HG02642 (cell line): ENCODE measurements around the gene DNER.

Experiments used
- ATAC-seq: cut with Tn5 transposase; IDR thresholded peaks from one replicate; pipeline ENCODE4 v1.9.1; 2021; ENCODE audit warnings: mild to moderate bottlenecking; ENCODE audit not compliant: unreplicated experiment, poor library complexity

Gene DNER

GRCh38 chr2:229453230-229453629 lies 261.1 kb downstream of the DNER start:
- no peak for ATAC-seq

DNA sequence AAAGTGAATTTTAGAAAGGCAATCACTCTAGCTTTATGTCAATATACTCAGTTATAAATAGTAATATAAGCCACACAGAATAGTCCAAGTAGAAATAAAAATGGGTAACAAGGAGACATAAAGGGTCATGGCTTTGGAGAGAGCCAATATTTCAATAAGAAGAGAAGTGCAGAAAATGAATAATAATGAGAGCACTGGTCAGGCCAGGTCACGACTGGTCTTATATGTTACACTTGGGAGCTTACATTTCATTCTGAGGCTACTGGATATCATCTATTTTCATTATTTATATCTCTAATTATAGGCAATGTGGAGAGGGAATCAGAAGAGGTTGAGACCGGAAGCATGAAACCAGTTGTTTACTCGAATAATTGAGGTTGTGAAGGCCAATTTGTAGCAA lies 262.5 kb downstream of the DNER start:
- no peak for ATAC-seq

- no peak for ATAC-seq
Observed at GRCh38 chr2:229447227-229447626, 267.1 kb downstream of the DNER start.

GRCh38 chr2:229446350-229446749 lies 268.0 kb downstream of the DNER start:
- no peak for ATAC-seq

GRCh38 chr2:229445501-229446211 lies 268.7 kb downstream of the DNER start:
- ATAC-seq = no peak

- no peak for ATAC-seq
Observed at GRCh38 chr2:229445019-229445418, 269.3 kb downstream of the DNER start.

GRCh38 chr2:229443546-229444268 lies 270.6 kb downstream of the DNER start:
- no peak for ATAC-seq

DNA sequence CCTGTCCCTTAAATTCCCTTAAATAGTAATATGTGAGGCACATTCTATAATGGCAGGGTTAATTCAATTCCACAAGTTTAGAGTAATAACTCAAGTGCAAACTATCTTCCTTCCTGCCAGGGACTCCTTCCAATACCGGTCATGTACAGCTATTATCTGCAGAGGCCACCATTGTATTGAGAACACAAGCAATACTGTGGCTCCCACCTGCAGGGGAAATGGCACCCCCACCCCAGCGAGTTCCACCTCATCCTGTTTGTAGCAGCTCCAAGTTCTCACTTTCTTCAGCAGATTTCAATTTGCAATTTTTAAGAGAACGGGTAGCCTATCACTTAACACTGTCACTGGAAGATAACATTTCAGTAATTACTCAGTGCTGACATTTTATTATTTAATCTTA lies 271.2 kb downstream of the DNER start:
- ATAC-seq = no peak

DNA sequence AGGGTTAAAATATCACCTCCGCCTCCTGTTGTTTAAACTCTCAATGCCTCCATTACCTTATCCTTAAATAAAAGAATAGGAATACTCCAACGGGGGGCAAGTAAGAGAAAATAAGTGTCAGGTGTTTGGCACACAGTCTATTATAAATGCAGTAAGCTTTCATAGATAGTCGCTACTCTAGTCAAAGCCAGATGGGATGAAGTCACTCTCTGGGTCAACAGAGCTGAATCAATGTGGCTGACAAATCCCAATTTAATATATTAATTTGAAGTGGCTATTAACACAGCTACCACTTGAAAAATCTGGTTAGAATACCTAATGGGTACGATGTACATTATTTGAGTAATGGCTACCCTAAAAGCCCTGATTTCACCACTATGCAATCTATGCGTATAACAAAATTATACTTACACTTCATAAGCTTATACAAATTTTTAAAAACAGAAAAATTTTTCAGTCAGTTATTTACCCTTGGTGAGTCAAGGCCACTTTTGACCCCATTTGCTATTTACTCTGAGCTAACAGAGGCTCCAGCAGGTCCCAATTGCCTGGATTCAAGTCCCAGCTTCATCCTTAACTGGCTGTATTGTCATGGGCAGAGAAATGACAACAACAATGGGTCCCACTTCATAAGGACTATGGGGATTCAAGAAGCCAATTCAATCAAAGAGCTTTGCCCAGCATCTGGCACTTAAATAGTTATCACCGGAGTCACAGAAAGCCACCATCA lies 275.8 kb downstream of the DNER start:
- no peak for ATAC-seq

DNA sequence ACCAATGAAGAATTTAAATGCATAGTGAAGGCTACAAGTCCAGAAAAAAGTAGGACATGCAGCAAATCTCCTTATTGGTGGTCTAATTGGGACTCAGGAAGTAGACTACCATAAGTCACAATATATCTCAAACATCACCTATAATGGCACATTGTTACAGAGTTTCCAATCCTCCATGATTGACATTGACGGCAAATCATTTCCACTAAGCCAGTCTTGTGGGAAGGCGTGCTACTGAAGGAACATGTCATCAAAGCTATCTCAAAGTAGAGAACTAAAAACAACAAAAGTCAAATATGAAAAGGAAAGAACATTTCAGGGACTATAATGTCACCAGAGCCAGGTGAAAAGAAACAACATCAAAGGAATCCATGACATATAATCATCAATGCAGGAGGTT lies 276.9 kb downstream of the DNER start:
- ATAC-seq = no peak

GRCh38 chr2:229434187-229434586 lies 280.2 kb downstream of the DNER start:
- no peak for ATAC-seq

DNA sequence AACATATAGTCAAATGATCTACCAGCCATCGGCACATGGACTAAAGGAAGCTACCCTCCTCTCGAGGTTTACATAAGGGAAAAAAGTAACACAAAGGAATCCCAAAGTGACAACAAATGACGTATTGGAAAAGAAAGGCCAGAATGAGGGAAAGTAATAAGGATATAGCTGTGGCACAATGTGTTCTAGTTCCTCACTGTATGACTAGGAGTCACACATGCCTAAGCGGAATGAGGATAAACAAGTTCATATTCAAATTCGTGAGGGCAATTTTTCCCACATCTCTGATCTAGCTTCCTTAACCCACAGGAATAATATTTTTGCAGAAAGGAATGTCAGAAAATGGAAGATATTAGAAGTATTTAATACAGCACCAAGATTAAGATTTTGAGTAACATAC lies 281.0 kb downstream of the DNER start:
- ATAC-seq = no peak

- ATAC-seq = no peak
Observed at GRCh38 chr2:229431327-229431954, 282.9 kb downstream of the DNER start.

GRCh38 chr2:229429589-229429988 lies 284.8 kb downstream of the DNER start:
- no peak for ATAC-seq

DNA sequence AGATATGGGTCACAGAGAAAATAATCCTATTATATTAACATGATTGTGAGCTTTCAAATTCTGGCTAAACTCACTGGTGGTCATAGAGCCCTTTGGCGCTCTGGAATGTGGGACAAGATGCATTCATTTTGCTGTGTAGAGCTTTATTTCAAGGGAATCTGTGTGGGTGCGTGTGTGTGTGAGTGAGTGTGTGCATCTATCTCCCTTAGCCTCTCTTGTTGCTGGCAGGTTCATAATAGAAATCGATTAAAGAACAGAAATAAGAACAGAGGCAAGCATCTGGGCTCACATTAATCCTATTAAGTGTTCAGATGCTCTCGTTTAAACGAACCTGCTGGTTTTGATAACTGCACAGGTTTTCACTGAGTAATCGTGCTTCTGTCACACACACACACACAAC lies 287.9 kb downstream of the DNER start:
- ATAC-seq = no peak

- ATAC-seq = no peak
Observed at GRCh38 chr2:229425598-229425997, 288.8 kb downstream of the DNER start.

- no peak for ATAC-seq
Observed at GRCh38 chr2:229422063-229422462, 292.3 kb downstream of the DNER start.

DNA sequence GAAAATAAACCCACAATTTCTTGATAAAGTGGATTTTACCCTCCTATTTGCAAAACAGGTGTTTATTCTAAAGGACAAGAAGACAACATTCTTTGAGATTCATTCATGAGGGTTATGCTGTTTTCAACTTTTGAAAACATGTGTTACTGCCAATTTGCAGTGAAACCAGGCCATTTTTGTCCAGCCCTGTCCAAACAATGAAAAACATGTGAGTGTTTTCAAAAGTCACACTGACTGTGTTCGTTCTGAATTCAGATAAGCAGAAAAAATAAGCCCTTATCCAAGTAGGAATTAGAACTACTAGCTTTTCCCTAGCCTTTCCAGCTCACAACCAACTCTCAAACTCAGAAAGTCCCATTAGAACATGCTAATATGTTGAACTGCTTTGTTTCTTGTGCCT lies 295.2 kb downstream of the DNER start:
- ATAC-seq = no peak

DNA sequence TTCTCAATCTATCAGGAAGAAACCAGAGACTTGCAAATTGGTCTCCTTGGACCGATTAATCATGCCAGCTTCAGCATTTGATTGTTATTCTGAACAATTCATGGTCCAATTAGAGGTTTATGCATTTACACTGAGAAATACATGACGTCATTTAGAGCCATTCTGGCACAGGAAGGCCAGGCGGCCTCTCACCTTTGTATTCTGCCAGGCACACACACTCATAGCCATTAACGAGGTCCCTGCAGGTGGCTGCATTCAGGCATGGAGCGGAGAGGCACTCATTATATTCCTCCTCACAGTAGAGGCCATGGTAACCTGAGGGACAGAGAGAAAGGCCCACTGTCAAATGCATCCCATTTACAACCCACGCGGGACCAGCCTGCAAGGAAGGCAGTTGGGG lies 296.4 kb downstream of the DNER start:
- no peak for ATAC-seq

DNA sequence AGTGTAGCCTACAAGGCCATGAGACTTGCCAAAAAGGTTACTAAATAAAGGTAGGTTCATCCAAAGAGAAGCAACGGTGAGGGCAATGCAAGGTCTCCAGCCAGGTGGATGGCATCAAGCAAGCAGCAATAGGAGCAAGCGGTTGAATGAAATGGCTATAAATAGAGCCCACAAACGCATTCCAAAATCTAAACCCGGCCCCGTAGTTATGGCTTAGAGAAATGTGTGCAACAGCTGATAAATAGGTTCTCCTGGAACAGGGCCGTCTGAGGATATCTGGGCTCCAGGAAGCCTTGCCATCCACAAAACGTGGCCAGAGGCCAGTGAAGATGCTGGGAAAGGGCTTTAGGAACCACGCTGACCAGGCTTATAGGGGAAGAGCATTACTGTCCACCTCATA lies 297.2 kb downstream of the DNER start:
- ATAC-seq = no peak

GRCh38 chr2:229416116-229416694 lies 298.1 kb downstream of the DNER start:
- no peak for ATAC-seq
